GM18868 (cell line): ENCODE results near the gene MYO1D.

Experiments used
- ATAC-seq: cut with Tn5 transposase; IDR thresholded peaks from one replicate; pipeline ENCODE4 v1.9.1; 2021; ENCODE audit warnings: mild to moderate bottlenecking, moderate library complexity; ENCODE audit not compliant: unreplicated experiment

Gene MYO1D

DNA sequence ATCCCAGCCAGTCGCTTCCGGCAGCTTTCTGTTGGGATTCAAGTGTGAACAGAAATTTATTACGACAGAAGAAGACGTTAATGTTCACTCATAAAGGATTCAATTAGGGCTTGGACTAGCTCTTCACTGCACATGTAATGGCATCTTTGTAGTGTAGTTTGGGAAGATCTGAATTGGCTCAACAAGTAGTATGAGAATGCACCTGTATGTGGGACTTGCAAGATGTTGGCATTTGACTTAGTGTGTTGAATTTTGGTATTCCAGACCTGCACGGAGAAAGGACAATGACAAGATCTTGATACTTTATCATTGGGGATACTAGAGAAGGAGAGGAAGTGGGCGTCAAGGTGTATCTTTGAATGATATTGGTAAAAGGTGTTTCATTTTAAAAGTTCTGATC, 431.4 kb downstream of the MYO1D start:
- no peak for ATAC-seq

DNA sequence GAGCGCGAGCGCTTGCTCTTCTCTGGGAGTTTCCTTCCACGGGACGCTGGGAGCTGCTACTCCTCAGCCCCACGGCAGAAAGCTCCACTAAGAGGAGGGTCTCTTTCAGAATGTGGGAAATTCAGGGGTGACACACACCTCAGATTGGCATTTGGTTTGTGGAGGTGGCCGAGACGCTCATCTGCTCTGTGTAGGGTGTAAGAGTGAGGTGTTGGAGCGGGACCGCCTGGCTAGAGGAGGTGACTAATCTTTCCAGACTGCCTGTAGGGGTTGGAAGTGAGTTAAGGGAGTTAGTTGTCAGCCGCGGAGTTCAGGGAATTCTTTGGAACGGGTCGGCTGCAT, 431.9 kb downstream of the MYO1D start:
- ATAC-seq, result no peak

DNA sequence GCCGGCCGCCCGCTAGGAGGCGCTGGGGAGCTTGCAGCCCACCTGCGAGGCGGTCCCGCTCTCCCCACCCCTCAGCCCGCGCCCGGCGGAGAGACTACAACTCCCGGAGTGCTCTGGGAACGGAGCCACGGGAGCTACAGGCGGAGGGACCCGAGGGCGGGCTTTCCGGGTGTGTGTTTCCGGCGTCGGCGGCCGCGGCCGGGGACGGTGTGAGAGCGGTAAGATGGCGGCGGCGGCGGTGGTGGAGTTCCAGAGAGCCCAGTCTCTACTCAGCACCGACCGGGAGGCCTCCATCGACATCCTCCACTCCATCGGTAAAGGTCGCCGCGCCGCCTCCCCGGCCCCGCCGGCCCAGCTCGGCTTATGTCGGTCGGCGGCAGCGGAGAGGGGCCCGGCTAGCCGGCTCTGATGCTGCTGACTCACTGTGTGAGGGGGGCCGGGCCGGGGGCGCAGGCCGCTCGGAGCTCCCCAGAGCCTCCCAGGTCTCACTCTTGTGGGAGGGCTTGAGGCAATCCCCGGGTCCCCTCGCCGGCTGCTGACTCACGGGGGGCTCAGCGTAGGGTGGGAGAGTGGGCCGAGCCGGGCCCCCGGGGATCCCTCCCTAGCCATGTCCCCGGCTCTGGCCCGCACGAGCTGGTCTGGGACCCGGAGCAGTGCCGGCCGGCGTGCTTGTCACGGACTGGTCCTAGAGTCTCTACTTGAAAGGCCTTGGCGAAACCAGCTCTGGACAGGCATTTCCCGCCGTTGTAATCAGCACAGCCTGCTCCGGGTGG, 432.4 kb downstream of the MYO1D start, which contains the start of gene PSMD11:
Gene PSMD11, plus strand, starts transcription at position 210 of the 773 bp plus-strand sequence. Its CDS starts 14 bp downstream, at position 224.
- peak; percentile 92 for ATAC-seq

DNA sequence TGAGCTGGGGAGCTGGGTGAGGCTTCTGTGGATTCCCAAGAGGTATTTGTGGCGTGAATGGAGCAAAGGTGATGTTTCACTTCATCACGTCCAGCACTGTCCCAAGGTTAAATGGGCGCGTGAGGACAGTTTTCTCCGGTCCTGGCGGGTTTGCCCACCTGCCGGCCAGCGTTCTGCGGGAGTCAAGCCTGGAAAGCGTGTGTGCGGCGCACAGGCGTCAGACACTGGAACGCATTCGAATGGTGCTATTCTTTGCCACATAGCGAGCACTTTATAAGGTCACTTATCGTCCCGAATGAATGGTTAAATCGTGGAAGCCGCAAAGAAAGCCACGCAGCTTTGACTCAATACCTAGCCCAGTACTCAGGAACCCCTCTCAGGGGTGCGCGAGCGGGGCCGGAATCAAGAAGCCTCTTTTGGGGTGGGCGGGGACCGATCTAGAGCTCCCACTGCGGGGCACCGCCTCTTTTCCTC, 433.1 kb downstream of the MYO1D start:
- ATAC-seq, result no peak
